Measurements from ENCODE around the gene LRRC7.

DNA sequence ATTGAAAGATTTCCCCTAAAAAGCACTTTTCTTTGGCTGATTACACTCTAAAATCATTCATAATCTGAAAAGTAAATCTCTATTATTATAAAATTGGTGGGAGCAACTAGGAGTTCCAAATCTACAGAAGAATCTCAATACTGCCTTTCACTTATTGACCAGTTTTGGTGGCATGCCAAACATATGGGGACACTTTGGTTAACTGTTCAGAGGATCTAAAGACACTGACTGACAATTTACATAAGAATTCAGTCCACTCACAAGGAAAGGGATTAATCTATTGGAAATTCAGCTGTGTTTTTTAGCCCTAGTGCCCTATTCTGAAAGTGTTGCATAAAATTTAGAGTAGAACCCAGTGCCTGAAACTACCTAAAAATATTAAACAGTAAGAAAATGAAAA is 524.1 kb downstream of the LRRC7 start:
- no peak for TF ChIP-seq CTCF (IDR thresholded peaks at IDR 0.05; ENCODE audit: low read length)
- TF ChIP-seq EZH2 (IDR thresholded peaks at IDR 0.05; ENCODE audit: borderline replicate concordance, low read length): no peak
